Measurements from ENCODE around the gene POLR1H. TPM values are rescaled to one million over a fixed set of nuclear protein-coding genes. Genes with fewer than 3 reads are reported as not detected.
"Not testable (repeated sequence)": the region's sequence is repeated elsewhere in the genome, so short reads cannot be mapped to it uniquely, and the experiment has no call there.

Gene POLR1H
- total and polyA plus RNA-seq, 7 experiments from 2014 or later, result 27.3 to 128 (median 45.1) TPM

DNA sequence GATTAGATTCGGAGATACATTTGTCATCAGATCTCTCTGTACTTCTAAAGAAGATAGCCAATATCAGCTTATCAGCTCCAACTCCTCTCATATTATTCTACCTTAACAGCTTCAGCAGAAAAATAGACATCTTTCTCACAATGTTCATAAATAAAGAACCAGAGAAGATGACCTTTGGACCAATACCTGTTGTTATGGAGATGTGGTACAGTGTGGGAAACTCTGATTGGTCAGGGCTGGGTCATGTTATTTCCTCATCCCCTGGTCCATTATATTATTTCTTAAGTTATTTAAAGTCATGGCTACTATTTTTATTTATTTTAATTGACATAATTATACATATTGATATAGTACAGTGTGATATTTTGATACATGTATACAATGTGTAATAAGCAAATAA is 35.9 kb upstream of the POLR1H start:
- no peak for ATAC-seq
- intact Hi-C loops (cut with micrococcal nuclease), result no loop called here
- H3K27me3 ChIP-seq (ENCODE audit: control insufficient read depth in 2 of 2, insufficient read depth in 2 of 2, low read length in 2 of 2), result no peaks in the 10 kb centered on the region
- H3K9me3 Mint-ChIP-seq, result no peaks in the 10 kb centered on the region
- H3K4me3 ChIP-seq (ENCODE audit: low read length), result no peak overlapping the region
- H3K4me1 ChIP-seq (ENCODE audit: control insufficient read depth in 2 of 2, insufficient read depth in 2 of 2, low read length in 2 of 2), result no peaks in the 10 kb centered on the region
- no peak overlapping the region for H3K4me3 Mint-ChIP-seq
- peaks cover 0 to 26% (median 5%) of the 10 kb centered on the region in 5 donors for H3K36me3 Mint-ChIP-seq
- H3K9me3 ChIP-seq (ENCODE audit: control insufficient read depth in 2 of 3, low read length in 3 of 3), result no peaks in the 10 kb centered on the region
- DNase-seq, result no peak
- H3K27ac ChIP-seq (ENCODE audit: low read depth, low read length), result no peak overlapping the region
- H3K36me3 ChIP-seq (ENCODE audit: control insufficient read depth in 2 of 3, insufficient read depth in 3 of 3, low read length in 3 of 3), result peaks cover 0 to 7% (median 0%) of the 10 kb centered on the region in 3 experiments
- no peak overlapping the region for H3K27ac Mint-ChIP-seq
- no peaks in the 10 kb centered on the region for H3K27me3 Mint-ChIP-seq
- CTCF ChIA-PET, result interaction anchor here (0.7 kb wide), 1 partner anchor 153 kb away, joined by 3 read pairs; no protein-coding TSS in a partner anchor
- POLR2A ChIA-PET, result no interaction called here
- peaks cover 0 to 6% (median 0%) of the 10 kb centered on the region in 7 donors for H3K4me1 Mint-ChIP-seq

DNA sequence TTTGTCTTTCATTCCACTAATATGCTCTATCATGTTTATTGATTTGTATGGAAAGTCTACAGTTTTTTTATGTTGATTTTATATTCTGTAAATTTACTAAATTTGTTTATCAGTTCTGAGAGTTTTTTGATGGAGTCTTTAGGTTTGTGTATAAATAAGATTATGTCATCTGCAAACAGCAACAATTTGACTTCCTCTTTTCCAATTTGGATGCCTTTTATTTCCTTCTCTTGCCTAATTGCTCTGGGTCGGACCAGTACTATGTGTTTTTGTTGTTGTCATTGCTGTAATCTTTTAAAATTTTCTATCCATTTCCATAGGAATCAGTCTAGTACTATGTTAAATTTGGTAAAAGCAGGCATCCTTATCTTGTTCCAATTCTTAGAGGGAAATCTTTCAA is 31.5 kb upstream of the POLR1H start:
- Mint-ChIP-seq H3K27ac (peak overlapping the region in 1 of 9 donors; percentile 60), H3K9me3 (no peaks in the 10 kb centered on the region), H3K4me1 (peaks cover 0 to 6% (median 0%) of the 10 kb centered on the region in 7 donors), H3K27me3 (no peaks in the 10 kb centered on the region), H3K36me3 (peaks cover 4 to 44% (median 8%) of the 10 kb centered on the region in 5 donors), H3K4me3 (no peak overlapping the region)
- Histone ChIP-seq H3K4me1 (ENCODE audit: control insufficient read depth in 2 of 2, insufficient read depth in 2 of 2, low read length in 2 of 2) (no peaks in the 10 kb centered on the region), H3K4me3 (ENCODE audit: low read length) (no peak overlapping the region), H3K27ac (ENCODE audit: low read depth, low read length) (no peak overlapping the region), H3K27me3 (ENCODE audit: control insufficient read depth in 2 of 2, insufficient read depth in 2 of 2, low read length in 2 of 2) (no peaks in the 10 kb centered on the region), H3K36me3 (ENCODE audit: control insufficient read depth in 2 of 3, insufficient read depth in 3 of 3, low read length in 3 of 3) (peaks cover 0 to 6% (median 0%) of the 10 kb centered on the region in 3 experiments), H3K9me3 (ENCODE audit: control insufficient read depth in 2 of 3, low read length in 3 of 3) (no peaks in the 10 kb centered on the region)
- POLR2A ChIA-PET, result no interaction called here
- ATAC-seq, result no peak
- CTCF ChIA-PET, result interaction anchor here (0.7 kb wide), 1 partner anchor 60 kb away, joined by 3 read pairs; no protein-coding TSS in a partner anchor
- DNase-seq, result no peak
- intact Hi-C loops (cut with micrococcal nuclease), result no loop called here

DNA sequence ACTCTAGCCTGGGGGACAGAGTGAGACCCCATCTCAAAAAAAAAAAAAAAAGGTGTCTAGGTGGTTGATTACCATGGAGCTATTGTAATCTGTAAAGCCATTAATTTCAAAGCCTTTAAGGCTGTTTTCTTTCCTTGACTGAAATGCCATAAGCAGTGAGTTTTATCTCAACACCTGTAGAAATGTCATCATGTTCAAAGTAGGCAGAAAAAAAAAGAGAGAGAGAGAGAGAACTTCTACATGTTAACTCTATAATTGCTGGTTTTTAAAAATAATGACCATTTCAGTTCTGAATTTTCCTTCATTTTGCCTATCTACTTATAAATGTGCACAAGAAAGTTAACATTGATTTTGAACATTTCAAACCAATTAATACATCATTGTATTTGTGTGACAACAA is 29.7 kb upstream of the POLR1H start:
- Histone ChIP-seq H3K27ac (ENCODE audit: low read depth, low read length) (no peak overlapping the region), H3K9me3 (ENCODE audit: control insufficient read depth in 2 of 3, low read length in 3 of 3) (no peaks in the 10 kb centered on the region), H3K27me3 (ENCODE audit: control insufficient read depth in 2 of 2, insufficient read depth in 2 of 2, low read length in 2 of 2) (no peaks in the 10 kb centered on the region), H3K4me1 (ENCODE audit: control insufficient read depth in 2 of 2, insufficient read depth in 2 of 2, low read length in 2 of 2) (no peaks in the 10 kb centered on the region), H3K36me3 (ENCODE audit: control insufficient read depth in 2 of 3, insufficient read depth in 3 of 3, low read length in 3 of 3) (peaks cover 0 to 10% (median 0%) of the 10 kb centered on the region in 3 experiments), H3K4me3 (ENCODE audit: low read length) (no peak overlapping the region)
- no peak overlapping the region for H3K27ac Mint-ChIP-seq
- peaks cover 0 to 10% (median 0%) of the 10 kb centered on the region in 7 donors for H3K4me1 Mint-ChIP-seq
- intact Hi-C loops (cut with micrococcal nuclease), result no loop called here
- ChIA-PET POLR2A (no interaction called here), CTCF (no interaction called here)
- DNase-seq (no peak), ATAC-seq (no peak)
- no peak overlapping the region for H3K4me3 Mint-ChIP-seq
- H3K27me3 Mint-ChIP-seq, result no peaks in the 10 kb centered on the region
- H3K36me3 Mint-ChIP-seq, result peaks cover 10 to 56% (median 18%) of the 10 kb centered on the region in 5 donors
- no peaks in the 10 kb centered on the region for H3K9me3 Mint-ChIP-seq

DNA sequence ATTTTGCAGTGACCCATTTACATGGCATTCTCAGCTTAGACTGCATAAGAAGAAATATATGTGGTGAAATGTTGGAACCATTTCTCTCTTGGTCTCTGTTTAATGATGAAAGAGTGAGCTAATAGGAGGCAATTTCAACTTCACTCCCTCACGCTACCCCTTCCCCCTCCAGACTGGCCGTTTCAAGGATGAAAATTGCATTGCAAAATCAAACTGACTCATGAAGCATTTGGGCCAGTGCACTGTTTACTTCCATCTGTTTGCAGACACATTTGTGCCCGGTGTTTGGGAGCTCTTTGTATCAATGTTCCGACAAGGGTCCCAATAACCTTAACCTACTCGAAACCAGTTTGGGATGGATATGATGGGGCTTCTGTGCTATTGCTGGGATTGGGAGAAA is 27.6 kb upstream of the POLR1H start:
- intact Hi-C loops (cut with micrococcal nuclease); H3K4me1 ChIP-seq (ENCODE audit: control insufficient read depth in 2 of 2, insufficient read depth in 2 of 2, low read length in 2 of 2); H3K9me3 Mint-ChIP-seq; H3K27me3 ChIP-seq (ENCODE audit: control insufficient read depth in 2 of 2, insufficient read depth in 2 of 2, low read length in 2 of 2); DNase-seq; H3K9me3 ChIP-seq (ENCODE audit: control insufficient read depth in 2 of 3, low read length in 3 of 3); H3K27me3 Mint-ChIP-seq; CTCF ChIA-PET; H3K27ac ChIP-seq (ENCODE audit: low read depth, low read length); H3K4me3 ChIP-seq (ENCODE audit: low read length); H3K36me3 ChIP-seq (ENCODE audit: control insufficient read depth in 2 of 3, insufficient read depth in 3 of 3, low read length in 3 of 3); H3K4me3 Mint-ChIP-seq: not testable (repeated sequence)
- peaks cover 8 to 53% (median 18%) of the 10 kb centered on the region in 5 donors for H3K36me3 Mint-ChIP-seq
- H3K27ac Mint-ChIP-seq, result peak overlapping the region in 1 of 9 donors; percentile 22
- H3K4me1 Mint-ChIP-seq, result peaks cover 0 to 17% (median 2%) of the 10 kb centered on the region in 7 donors
- POLR2A ChIA-PET, result interaction anchor here (1.9 kb wide), 1 partner anchor 28 kb away, joined by 4 read pairs; the partner anchor contains the start of gene POLR1H
- peak; percentile 67 for ATAC-seq

DNA sequence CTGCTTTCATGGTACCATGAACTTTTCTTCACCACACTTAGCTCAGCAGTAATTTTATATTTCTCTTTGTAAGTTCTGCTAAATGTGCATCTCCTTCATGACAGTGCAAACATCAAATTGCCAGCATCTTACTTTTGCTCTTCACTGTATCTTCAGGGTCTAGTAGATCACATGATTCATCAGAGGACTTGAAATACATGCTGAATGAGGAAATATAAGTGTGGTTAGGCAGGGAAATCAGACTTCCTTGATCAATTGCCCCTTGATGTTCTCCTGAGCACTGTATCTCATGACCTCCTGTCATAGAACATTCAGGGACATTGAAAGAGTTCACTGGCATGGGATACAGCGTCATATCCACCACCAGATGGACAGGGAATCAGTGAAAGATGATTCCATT is 25.3 kb upstream of the POLR1H start:
- CTCF ChIA-PET, result no interaction called here

DNA sequence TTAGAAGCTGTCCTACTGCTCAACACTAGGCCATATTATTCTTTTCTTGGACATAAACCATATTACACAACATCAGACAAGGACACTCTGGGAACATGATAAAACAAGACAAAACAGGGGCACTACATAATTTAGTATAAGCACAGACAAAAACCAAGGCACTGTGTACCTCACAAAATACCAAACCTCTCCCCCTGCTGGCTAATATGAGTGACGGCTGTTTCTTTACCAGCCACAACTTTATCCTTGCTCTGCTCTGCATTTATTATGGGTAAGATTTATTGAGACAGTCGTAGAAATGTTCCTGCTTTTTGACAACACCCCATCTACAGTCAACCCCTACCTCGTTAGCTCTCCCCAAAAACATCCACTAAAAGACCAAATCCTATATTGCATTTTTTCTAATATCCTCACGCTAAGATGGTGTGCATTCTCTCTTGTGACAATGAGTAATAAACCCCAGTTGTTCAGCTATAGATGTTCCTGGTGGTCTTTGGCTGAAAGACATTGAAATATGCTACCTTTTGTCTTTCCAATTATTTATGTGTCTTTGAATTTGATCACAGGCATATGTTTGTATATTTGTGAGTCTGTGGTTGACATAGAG is 23.8 kb upstream of the POLR1H start:
- ChIA-PET CTCF (interaction anchor here (1.2 kb wide), 1 partner anchor 189 kb away, joined by 3 read pairs; no protein-coding TSS in a partner anchor), POLR2A (no interaction called here)
- Mint-ChIP-seq H3K27me3 (no peaks in the 10 kb centered on the region), H3K4me3 (no peak overlapping the region), H3K27ac (no peak overlapping the region), H3K9me3 (no peaks in the 10 kb centered on the region), H3K4me1 (peaks cover 0 to 17% (median 3%) of the 10 kb centered on the region in 7 donors), H3K36me3 (peaks cover 7 to 45% (median 18%) of the 10 kb centered on the region in 5 donors)
- intact Hi-C loops (cut with micrococcal nuclease), result loop anchor here in 1 of 2 donors (1.0 kb wide), 1 partner anchor 189 kb away; no protein-coding TSS in a partner anchor
- no peaks in the 10 kb centered on the region for H3K4me1 ChIP-seq (ENCODE audit: control insufficient read depth in 2 of 2, insufficient read depth in 2 of 2, low read length in 2 of 2)
- ATAC-seq (peak; percentile 47), DNase-seq (peak in 2 of 9 donors; percentile 10 to 15)
- H3K36me3 ChIP-seq (ENCODE audit: control insufficient read depth in 2 of 3, insufficient read depth in 3 of 3, low read length in 3 of 3), result peaks cover 0 to 6% (median 0%) of the 10 kb centered on the region in 3 experiments
- H3K4me3 ChIP-seq (ENCODE audit: low read length), result no peak overlapping the region
- no peaks in the 10 kb centered on the region for H3K9me3 ChIP-seq (ENCODE audit: control insufficient read depth in 2 of 3, low read length in 3 of 3)
- no peaks in the 10 kb centered on the region for H3K27me3 ChIP-seq (ENCODE audit: control insufficient read depth in 2 of 2, insufficient read depth in 2 of 2, low read length in 2 of 2)
- no peak overlapping the region for H3K27ac ChIP-seq (ENCODE audit: low read depth, low read length)

More for the DNA sequence above, 25.3 kb upstream of the POLR1H start:
- no peak for DNase-seq
- peaks cover 0 to 17% (median 2%) of the 10 kb centered on the region in 7 donors for H3K4me1 Mint-ChIP-seq
- H3K27me3 ChIP-seq (ENCODE audit: control insufficient read depth in 2 of 2, insufficient read depth in 2 of 2, low read length in 2 of 2), result no peaks in the 10 kb centered on the region
- no peak overlapping the region for H3K27ac ChIP-seq (ENCODE audit: low read depth, low read length)
- ATAC-seq, result no peak
- H3K27ac Mint-ChIP-seq, result no peak overlapping the region
- H3K4me3 Mint-ChIP-seq, result no peak overlapping the region
- no peak overlapping the region for H3K4me3 ChIP-seq (ENCODE audit: low read length)
- H3K4me1 ChIP-seq (ENCODE audit: control insufficient read depth in 2 of 2, insufficient read depth in 2 of 2, low read length in 2 of 2), result no peaks in the 10 kb centered on the region
- H3K9me3 Mint-ChIP-seq, result no peaks in the 10 kb centered on the region
- H3K27me3 Mint-ChIP-seq, result no peaks in the 10 kb centered on the region
- intact Hi-C loops (cut with micrococcal nuclease), result no loop called here
- POLR2A ChIA-PET, result no interaction called here
- peaks cover 0 to 10% (median 0%) of the 10 kb centered on the region in 3 experiments for H3K36me3 ChIP-seq (ENCODE audit: control insufficient read depth in 2 of 3, insufficient read depth in 3 of 3, low read length in 3 of 3)
- H3K36me3 Mint-ChIP-seq, result peaks cover 7 to 46% (median 18%) of the 10 kb centered on the region in 5 donors
- H3K9me3 ChIP-seq (ENCODE audit: control insufficient read depth in 2 of 3, low read length in 3 of 3), result no peaks in the 10 kb centered on the region

DNA sequence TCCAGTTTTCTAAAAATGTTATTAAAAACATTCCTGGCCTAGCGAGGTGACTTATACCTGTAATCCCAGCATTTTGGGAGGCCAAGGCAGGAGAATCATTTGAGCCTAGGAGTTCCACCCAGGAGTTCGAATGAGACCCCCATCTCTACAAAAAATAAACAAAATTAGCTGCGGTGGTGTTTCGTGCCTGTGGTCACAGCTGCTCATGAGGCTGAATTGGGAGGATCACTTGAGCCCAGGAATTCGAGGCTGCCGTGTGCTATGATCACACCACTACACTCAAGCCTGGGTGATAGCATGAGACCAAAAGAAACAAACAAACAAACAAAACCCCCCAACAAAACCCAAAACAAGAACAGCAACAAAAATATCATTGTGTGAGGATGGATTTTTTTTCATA is 19.8 kb upstream of the POLR1H start:
- Histone ChIP-seq H3K36me3 (ENCODE audit: control insufficient read depth in 2 of 3, insufficient read depth in 3 of 3, low read length in 3 of 3) (no peaks in the 10 kb centered on the region), H3K4me3 (ENCODE audit: low read length) (no peak overlapping the region), H3K4me1 (ENCODE audit: control insufficient read depth in 2 of 2, insufficient read depth in 2 of 2, low read length in 2 of 2) (no peaks in the 10 kb centered on the region), H3K27me3 (ENCODE audit: control insufficient read depth in 2 of 2, insufficient read depth in 2 of 2, low read length in 2 of 2) (no peaks in the 10 kb centered on the region), H3K27ac (ENCODE audit: low read depth, low read length) (no peak overlapping the region), H3K9me3 (ENCODE audit: control insufficient read depth in 2 of 3, low read length in 3 of 3) (no peaks in the 10 kb centered on the region)
- ChIA-PET CTCF (no interaction called here), POLR2A (no interaction called here)
- H3K27me3 Mint-ChIP-seq, result no peaks in the 10 kb centered on the region
- H3K9me3 Mint-ChIP-seq, result no peaks in the 10 kb centered on the region
- intact Hi-C loops (cut with micrococcal nuclease), result no loop called here
- H3K4me3 Mint-ChIP-seq, result no peak overlapping the region
- H3K36me3 Mint-ChIP-seq, result peaks cover 0 to 30% (median 8%) of the 10 kb centered on the region in 5 donors
- DNase-seq (no peak), ATAC-seq (no peak)
- H3K27ac Mint-ChIP-seq, result no peak overlapping the region
- peaks cover 0 to 19% (median 4%) of the 10 kb centered on the region in 7 donors for H3K4me1 Mint-ChIP-seq
